ENCODE results near the gene COL27A1.

DNA sequence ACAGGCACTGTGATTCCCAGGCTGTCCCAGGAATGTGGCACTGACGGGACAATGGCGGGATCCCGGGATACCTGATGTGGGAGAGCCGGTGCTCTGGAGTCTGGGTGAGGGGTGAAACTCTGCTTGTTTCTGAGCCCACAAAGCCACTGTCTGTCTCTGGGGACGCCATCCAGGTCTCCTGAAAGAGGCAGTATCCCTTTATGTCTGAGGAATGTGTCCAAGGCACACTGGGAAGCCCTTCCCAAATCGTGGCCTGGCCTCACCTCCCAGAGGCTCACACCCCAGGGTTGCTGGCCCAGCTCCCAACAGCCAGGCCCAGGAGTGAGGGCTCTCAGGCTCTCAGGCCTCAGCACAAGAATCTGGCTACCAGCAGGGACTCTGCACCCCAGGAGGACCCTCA is 201.5 kb downstream of the COL27A1 start:
- TF ChIP-seq YY1 (IDR thresholded peaks at IDR 0.05; ENCODE audit: insufficient read depth, insufficient read length) (no peak), SUZ12 (IDR thresholded peaks at IDR 0.05; ENCODE audit: extremely low read depth, insufficient read depth, insufficient read length) (no peak), ZNF274 (IDR thresholded peaks at IDR 0.05; ENCODE audit: low read depth, low read length) (no peak)

Data from NT2/D1 (cell line).